HAP-1 (cell line): ENCODE data around the gene RELB.
A peak's percentile ranks its signal among the peaks of the same experiment; 100 is the strongest.
"Not testable (repeated sequence)": the region's sequence is repeated elsewhere in the genome, so short reads cannot be mapped to it uniquely, and the experiment has no call there.

ENCODE experiments used
- DNase-seq, 2 experiments: peaks; one replicate each; pipeline ENCODE4 v3.0.0-alpha.2; 2016 to 2020; ENCODE audit warnings: low spot score in 2 of 2
- H3K27me3 ChIP-seq: fragments of 250-450 bp; sonication (Bioruptor Pico); 2 replicates; pipeline ENCODE4 v1.5.1; 2020; ENCODE audit warnings: low read depth, mild to moderate bottlenecking, moderate library complexity
- H3K36me3 ChIP-seq: fragments of 250-450 bp; sonication (Bioruptor Pico); replicated peaks from 2 replicates; pipeline ENCODE4 v1.5.1; 2020; ENCODE audit warnings: mild to moderate bottlenecking
- H3K4me1 ChIP-seq: fragments of 250-450 bp; sonication (Bioruptor Pico); 2 replicates; pipeline ENCODE4 v1.5.1; 2020; ENCODE audit warnings: mild to moderate bottlenecking
- H3K4me3 ChIP-seq: fragments of 250-450 bp; sonication (Bioruptor Pico); 2 replicates; pipeline ENCODE4 v1.5.1; 2020; ENCODE audit warnings: mild to moderate bottlenecking, moderate library complexity
- H3K9me3 ChIP-seq: fragments of 250-450 bp; sonication (Bioruptor Pico); 2 replicates; pipeline ENCODE4 v1.5.1; 2020; ENCODE audit warnings: mild to moderate bottlenecking, moderate library complexity
- in situ Hi-C: fragments of 300-500 bp; cut with MboI; formaldehyde crosslinking; loops from 3 replicates; pipeline ENCODE4 v1.14.3; 2020; ENCODE audit warnings: low sequenced_read_pairs, inconsistent platforms, mixed read lengths

Gene RELB

GRCh38 chr19:44993526-44993925 is 7.7 kb upstream of the RELB start:
- Histone ChIP-seq H3K27me3 (no peaks in the 10 kb centered on the region), H3K36me3 (peaks cover 34% of the 10 kb centered on the region), H3K4me1 (no peaks in the 10 kb centered on the region), H3K4me3 (no peak overlapping the region), H3K9me3 (no peaks in the 10 kb centered on the region)
- in situ Hi-C loops = no loop called here
- DNase-seq = no peak

GRCh38 chr19:44993926-44994537 is 7.2 kb upstream of the RELB start:
- no peaks in the 10 kb centered on the region for H3K4me1 ChIP-seq
- no peak overlapping the region for H3K4me3 ChIP-seq
- H3K27me3 ChIP-seq = no peaks in the 10 kb centered on the region
- H3K36me3 ChIP-seq = peaks cover 32% of the 10 kb centered on the region
- no peak for DNase-seq
- no peaks in the 10 kb centered on the region for H3K9me3 ChIP-seq
- in situ Hi-C loops = no loop called here

- no peaks in the 10 kb centered on the region for H3K9me3 ChIP-seq
- DNase-seq = no peak
- peaks cover 7% of the 10 kb centered on the region for H3K4me1 ChIP-seq
- in situ Hi-C loops = no loop called here
- H3K4me3 ChIP-seq = no peak overlapping the region
- H3K27me3 ChIP-seq = no peaks in the 10 kb centered on the region
- H3K36me3 ChIP-seq = no peaks in the 10 kb centered on the region
Measured at GRCh38 chr19:44998025-44998424, 3.2 kb upstream of the RELB start.

GRCh38 chr19:44999131-44999925 is 1.9 kb upstream of the RELB start:
- H3K27me3 ChIP-seq, DNase-seq, H3K4me1 ChIP-seq, H3K9me3 ChIP-seq, H3K4me3 ChIP-seq, H3K36me3 ChIP-seq, in situ Hi-C loops: not testable (repeated sequence)

GRCh38 chr19:45000665-45001064 is 599 bp upstream of the RELB start:
- H3K27me3 ChIP-seq, H3K36me3 ChIP-seq, in situ Hi-C loops, DNase-seq, H3K4me1 ChIP-seq, H3K9me3 ChIP-seq: not testable (repeated sequence)
- peak overlapping the region; percentile 16 for H3K4me3 ChIP-seq

GRCh38 chr19:45003485-45003884 is 2.2 kb downstream of the RELB start:
- no peak for DNase-seq
- H3K36me3 ChIP-seq = no peaks in the 10 kb centered on the region
- peaks cover 7% of the 10 kb centered on the region for H3K4me1 ChIP-seq
- in situ Hi-C loops = no loop called here
- H3K27me3 ChIP-seq = no peaks in the 10 kb centered on the region
- no peak overlapping the region for H3K4me3 ChIP-seq
- H3K9me3 ChIP-seq = no peaks in the 10 kb centered on the region

- in situ Hi-C loops = no loop called here
- DNase-seq = no peak
- no peak overlapping the region for H3K4me3 ChIP-seq
- no peaks in the 10 kb centered on the region for H3K36me3 ChIP-seq
- peaks cover 7% of the 10 kb centered on the region for H3K4me1 ChIP-seq
- H3K9me3 ChIP-seq = no peaks in the 10 kb centered on the region
- H3K27me3 ChIP-seq = no peaks in the 10 kb centered on the region
Measured at GRCh38 chr19:45005787-45006186, 4.5 kb downstream of the RELB start.

- Histone ChIP-seq H3K4me3 (no peak overlapping the region), H3K36me3 (no peaks in the 10 kb centered on the region), H3K4me1 (no peaks in the 10 kb centered on the region), H3K9me3 (no peaks in the 10 kb centered on the region), H3K27me3 (no peaks in the 10 kb centered on the region)
- in situ Hi-C loops = no loop called here
- DNase-seq = no peak
Measured at GRCh38 chr19:45008552-45008951, 7.3 kb downstream of the RELB start.

GRCh38 chr19:45009625-45010255 is 8.5 kb downstream of the RELB start:
- H3K4me3 ChIP-seq = no peak overlapping the region
- no peaks in the 10 kb centered on the region for H3K36me3 ChIP-seq
- in situ Hi-C loops = no loop called here

GRCh38 chr19:45010306-45010705 is 9.0 kb downstream of the RELB start:
- Histone ChIP-seq H3K27me3 (no peaks in the 10 kb centered on the region), H3K9me3 (no peaks in the 10 kb centered on the region), H3K4me1 (no peaks in the 10 kb centered on the region), H3K4me3 (no peak overlapping the region), H3K36me3 (no peaks in the 10 kb centered on the region)
- in situ Hi-C loops = no loop called here
- DNase-seq = no peak

More at GRCh38 chr19:45009625-45010255, 8.5 kb downstream of the RELB start:
- Histone ChIP-seq H3K4me1 (no peaks in the 10 kb centered on the region), H3K27me3 (no peaks in the 10 kb centered on the region), H3K9me3 (no peaks in the 10 kb centered on the region)
- no peak for DNase-seq

GRCh38 chr19:45011959-45012358 is 10.7 kb downstream of the RELB start:
- Histone ChIP-seq H3K4me1 (no peaks in the 10 kb centered on the region), H3K27me3 (no peaks in the 10 kb centered on the region), H3K9me3 (no peaks in the 10 kb centered on the region), H3K36me3 (no peaks in the 10 kb centered on the region), H3K4me3 (no peak overlapping the region)
- DNase-seq = no peak
- in situ Hi-C loops = no loop called here

GRCh38 chr19:45016388-45017314 is 15.4 kb downstream of the RELB start:
- Histone ChIP-seq H3K4me1 (0 out of 2 replicates have a peak, but pooled peaks cover 3% of the 10 kb centered on the region), H3K9me3 (no peaks in the 10 kb centered on the region), H3K27me3 (no peaks in the 10 kb centered on the region), H3K36me3 (no peaks in the 10 kb centered on the region), H3K4me3 (no peak overlapping the region)
- in situ Hi-C loops = no loop called here
- DNase-seq = peak; percentile 54 to 88

- Histone ChIP-seq H3K4me1 (0 out of 2 replicates have a peak, but pooled peaks cover 3% of the 10 kb centered on the region), H3K27me3 (no peaks in the 10 kb centered on the region), H3K4me3 (no peak overlapping the region), H3K36me3 (no peaks in the 10 kb centered on the region), H3K9me3 (no peaks in the 10 kb centered on the region)
- DNase-seq = no peak
- in situ Hi-C loops = no loop called here
Measured at GRCh38 chr19:45019187-45019586, 17.9 kb downstream of the RELB start.
